HG03095 (cell line): ENCODE measurements around the gene DDR2.
"Not testable (repeated sequence)": the region's sequence is repeated elsewhere in the genome, so short reads cannot be mapped to it uniquely, and the experiment has no call there.

ENCODE experiments used
- ATAC-seq: cut with Tn5 transposase; IDR thresholded peaks from one replicate; pipeline ENCODE4 v1.9.1; 2021; ENCODE audit warnings: moderate library complexity; ENCODE audit not compliant: unreplicated experiment

DDR2 gene

DNA sequence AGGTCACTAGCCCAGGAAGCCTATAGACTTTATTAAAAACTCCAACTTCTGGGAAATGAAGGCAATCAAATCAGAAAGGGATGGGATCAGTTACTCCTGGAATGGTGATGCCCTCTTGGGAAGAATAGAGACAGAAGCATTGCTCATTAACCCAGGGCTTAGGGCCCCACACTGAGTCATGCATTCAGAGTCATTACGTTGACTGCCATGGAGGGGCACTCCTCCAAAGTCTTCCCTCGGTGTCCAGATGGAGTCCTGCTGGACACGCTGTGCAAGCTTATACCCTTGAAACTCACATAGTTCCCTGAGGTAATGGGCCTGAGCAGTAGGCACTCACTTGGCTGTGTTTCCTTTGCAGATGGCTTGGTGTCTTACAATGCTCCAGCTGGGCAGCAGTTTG is 123.0 kb downstream of the DDR2 start:
- no peak for ATAC-seq

DNA sequence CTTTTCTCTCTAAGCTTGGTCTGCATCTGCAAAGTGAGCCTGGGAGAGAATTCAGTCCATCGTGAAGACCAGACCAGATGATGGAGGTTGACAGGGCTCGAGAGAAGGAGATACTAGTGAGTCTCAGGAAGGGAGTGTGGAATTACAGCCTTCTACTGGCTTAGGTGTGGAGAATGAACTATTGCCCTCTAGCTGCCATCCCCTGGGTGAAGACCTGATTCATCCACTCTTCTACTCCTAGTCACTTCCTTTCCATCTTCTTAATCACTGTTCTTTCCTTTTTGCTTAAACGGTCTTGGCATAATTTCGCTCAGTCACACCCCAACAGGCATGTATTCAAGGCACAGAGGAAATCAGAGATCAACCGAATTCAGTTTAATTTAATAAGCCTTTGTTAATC is 124.3 kb downstream of the DDR2 start:
- ATAC-seq = no peak

DNA sequence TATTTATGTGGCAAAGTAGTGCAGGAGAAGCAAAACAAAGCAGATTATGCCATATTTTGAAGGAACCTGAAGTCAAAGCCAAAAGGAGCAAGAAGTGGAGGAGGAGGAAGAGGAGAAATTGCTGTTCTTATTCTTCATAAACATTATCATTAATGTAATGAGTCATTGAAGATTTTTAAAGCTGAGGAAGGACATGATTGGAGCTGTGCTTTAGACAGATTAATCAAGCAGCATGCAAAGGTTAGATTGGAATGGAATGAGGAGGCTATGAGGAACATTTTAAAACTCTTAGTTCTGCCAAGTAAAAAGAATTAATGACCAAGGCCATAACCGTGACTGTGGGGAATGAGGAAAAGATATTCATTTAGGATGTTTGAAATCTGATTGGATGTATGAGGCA is 125.2 kb downstream of the DDR2 start:
- no peak for ATAC-seq

DNA sequence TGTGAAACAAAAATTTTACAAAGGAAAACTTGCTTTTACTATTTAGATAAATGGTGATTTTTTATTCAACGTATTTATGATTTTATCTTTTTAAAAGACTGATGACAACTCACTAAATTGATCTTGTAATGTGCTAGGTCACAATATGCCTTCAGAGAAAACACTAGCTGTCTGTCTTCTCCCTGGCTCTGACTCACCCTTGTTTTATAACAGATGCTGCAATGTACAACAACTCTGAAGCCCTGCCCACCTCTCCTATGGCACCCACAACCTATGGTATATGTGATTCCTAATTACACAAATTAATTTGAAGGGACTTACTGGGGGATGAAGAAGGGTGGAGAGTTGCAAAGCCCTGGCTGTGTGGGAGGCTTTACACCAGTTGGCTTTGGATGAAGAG is 133.5 kb downstream of the DDR2 start:
- no peak for ATAC-seq

DNA sequence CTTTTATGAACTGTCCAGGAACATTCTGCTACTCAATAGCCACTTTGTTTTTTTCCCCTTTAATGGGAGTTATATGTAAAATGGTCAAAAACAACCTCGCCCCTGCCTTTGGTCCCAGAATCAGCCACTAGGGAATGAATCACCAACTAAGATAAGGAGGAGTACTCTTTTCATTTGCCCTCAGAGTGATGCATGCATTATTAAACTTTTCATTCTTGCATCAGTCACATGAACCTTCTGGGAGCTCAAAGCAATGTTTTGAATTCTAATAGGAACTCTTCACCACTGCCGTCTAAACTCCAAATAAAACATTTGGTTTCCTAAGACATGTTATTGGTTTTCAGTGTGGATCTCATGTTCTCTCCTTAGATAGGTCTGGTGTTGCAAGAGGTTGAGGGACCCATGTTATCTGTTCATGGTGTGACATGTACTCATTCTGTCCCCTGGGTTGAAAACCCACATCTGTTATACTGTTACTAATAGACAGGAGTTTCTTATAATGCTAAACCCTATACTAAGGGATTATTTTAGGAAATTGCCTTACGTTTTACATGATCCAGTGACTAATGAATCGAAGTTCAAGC is 140.4 kb downstream of the DDR2 start:
- ATAC-seq = no peak

DNA sequence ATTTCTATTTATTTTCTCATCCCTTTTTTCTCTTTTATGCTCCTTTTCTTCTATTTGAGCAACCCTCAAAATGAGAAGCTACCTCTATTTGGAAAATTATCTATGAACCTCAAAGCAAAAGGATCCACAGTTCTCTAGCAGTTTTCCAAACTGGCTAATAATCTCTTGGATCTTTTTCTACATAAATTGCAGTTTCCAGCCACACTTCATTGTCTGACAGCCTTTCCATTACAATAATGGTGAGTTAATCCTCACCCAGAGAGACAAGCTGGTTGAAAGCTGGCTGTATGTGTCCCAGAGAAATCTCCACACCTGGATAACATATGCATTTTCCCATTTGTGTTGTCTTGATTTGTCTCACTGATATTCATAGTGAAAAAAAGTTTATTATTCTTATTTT is 141.7 kb downstream of the DDR2 start:
- ATAC-seq = no peak

DNA sequence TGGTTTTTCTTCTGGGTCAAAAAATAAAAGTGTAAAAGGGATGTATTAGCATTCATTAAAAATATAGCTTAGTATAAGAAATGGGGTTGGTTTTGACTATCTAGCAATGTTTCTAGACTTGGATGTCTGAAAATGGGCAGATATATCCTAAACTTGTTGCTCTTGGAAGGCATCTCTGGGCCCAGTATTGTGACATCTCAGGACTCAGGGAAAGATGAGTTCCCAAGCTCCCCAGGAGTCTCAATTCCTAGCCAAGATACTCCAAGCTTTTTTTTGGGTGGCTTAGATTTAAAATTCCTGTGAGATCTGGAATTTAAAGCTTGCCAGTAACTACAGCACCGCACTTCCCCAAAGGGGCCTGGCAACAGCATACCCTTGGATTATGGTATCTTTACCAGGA is 146.8 kb downstream of the DDR2 start:
- ATAC-seq = no peak

DNA sequence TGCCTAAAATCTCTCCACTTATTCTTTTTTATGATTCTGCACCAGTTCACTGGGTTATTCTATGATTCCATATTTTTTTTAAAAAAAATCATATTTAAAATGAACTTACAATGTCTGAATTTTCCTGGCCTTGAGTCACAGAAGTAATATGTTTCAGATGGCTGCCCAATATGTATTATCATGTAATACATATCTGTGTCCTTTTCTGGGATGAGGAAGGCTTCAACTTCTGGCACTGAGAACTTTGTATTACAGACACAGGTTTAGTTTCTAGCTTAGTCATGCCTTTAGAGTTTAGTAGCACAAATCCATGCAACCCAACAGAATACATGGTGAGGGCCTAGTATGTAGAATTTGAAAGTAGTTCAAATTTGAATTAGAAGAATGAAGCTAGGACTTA is 150.4 kb downstream of the DDR2 start:
- no peak for ATAC-seq

DNA sequence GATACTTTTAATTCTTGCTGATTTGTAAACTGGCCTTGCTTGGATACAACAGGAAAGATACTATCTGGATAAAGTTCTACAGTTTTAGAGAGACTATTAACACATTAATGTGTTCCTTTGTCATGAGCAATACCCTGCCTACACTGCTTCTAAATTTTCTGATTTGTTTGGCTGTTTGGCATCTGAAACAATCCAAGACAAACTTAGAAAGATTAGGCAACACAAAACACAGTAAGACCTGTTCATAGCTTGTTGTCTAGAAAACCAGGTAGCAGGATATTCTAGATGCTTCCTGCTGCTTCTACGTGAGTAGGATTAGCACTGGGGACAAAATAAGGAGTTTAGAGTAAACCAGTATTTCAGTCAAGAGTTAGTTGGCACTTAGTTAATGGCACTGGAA is 152.7 kb downstream of the DDR2 start:
- ATAC-seq = not testable (repeated sequence)

DNA sequence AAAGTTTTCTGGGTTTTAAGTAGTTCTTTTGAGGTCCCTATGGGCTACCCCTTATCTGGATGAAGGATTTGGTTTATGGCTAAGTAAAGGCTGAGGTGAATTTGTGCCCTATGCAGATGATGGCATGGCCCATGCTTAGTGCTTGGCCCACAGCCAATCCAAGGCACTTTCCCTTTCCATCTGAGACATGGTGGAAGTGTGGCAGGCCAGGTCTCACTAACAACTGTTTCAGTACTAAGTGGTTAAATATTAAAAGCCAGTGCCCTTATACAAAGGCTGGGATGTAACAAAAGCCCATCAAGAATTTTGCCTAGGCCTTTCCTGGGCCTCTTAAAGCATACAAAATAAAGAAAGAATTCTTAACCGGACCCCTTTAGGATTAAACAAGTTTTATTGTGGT is 156.5 kb downstream of the DDR2 start:
- ATAC-seq = not testable (repeated sequence)

DNA sequence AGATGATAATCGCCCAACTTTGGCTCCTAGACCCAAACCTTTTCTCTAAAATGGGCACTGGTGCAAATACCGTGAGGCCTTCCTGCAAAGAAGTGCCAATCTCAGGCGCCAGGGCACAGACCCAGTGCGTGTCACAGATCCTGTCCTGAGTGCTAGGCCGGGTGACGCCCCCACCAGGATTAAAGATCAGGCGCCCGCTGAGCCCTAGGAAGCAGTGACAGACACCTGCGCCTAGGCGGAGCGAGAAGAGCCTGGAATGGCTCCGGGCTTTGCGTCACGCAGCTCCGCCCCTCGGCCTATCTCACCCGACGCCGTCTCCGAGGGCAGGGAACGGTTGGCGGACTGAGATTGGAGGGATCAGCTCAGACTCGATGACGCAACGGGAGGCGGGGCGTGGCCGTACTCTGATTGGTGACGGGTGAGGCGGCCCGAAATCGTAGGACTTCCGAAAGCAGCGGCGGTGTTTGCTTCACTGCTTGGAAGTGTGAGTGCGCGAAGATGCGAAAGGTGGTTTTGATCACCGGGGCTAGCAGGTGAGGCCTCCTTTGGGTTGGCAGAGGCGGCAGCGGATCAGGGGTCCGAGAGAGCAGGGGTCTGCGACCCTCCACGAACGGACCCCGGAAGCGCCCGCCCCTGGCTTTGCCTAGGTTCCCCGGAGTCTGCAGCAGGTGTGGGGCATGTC is 158.2 kb downstream of the DDR2 start, which contains the start of gene HSD17B7:
Gene HSD17B7 (plus strand): TSS at position 400 of the 682 bp plus-strand sequence. CDS start 99 bp downstream, at position 499.
- peak; percentile 99 for ATAC-seq

DNA sequence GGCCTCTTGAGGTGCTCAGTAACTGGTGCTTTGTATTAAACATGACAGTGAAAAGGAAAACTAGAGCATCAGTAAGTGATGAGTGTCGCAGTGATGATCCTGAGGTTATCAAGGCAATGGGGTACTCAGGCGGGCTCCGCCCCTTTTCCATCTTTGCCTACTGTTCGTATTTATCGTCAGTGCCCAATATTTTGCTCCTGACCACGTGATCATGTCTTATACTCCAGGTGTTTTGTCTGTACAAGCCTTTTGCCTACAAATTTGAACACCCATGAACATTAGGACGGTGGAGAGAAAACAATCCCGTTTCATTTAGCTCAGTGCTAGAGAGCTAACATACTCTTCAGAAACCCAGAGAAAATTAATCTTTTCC is 158.7 kb downstream of the DDR2 start:
- not testable (repeated sequence) for ATAC-seq

DNA sequence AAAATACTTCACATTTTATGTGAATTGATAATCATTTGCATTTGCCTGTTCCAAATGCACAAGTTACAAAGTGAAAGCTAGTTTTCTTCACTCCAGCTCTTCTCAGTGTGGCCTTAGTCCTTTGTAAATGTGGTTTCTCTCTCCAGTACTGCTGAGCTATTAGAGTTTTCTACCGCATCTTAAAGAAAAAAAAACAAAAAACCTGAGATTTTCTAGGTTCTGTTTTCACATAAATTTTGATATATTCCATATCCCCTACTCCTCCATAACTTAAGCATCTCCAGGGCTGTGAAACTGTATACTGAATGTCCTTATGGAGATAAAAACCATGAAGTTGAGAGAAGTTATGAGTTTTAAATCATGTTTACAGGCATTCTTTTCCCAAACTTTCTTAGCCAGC is 162.0 kb downstream of the DDR2 start:
- ATAC-seq = not testable (repeated sequence)

DNA sequence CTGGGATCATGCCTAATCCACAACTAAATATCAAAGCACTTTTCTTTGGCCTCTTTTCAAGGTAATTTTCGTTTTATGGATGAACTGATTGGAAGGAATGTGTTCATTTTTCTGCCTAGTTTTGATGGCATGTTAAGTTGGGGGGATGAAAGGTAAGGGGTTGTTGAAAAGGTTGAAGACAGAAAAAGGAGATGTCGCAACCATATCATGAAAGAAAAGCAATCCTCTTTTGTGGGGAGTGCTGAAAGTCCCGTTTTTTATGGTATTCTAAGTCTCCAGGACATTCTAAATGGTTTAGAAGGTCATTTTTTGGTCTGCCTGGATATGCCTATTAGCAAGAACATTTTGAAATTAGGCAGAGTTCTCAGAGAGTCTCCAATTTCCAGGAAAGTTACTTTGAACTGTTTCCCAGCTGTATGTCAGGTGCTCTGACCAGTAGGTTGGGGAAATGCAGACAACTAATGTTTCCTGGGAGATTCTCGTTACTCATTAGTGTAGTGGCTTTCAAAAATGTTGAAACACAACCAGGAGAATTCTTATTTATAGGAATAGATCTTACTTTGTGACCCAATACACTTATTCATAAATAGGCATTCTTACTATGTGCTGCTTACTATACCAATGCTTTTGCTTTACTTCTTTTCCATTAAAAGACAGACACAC is 164.5 kb downstream of the DDR2 start:
- ATAC-seq = not testable (repeated sequence)

DNA sequence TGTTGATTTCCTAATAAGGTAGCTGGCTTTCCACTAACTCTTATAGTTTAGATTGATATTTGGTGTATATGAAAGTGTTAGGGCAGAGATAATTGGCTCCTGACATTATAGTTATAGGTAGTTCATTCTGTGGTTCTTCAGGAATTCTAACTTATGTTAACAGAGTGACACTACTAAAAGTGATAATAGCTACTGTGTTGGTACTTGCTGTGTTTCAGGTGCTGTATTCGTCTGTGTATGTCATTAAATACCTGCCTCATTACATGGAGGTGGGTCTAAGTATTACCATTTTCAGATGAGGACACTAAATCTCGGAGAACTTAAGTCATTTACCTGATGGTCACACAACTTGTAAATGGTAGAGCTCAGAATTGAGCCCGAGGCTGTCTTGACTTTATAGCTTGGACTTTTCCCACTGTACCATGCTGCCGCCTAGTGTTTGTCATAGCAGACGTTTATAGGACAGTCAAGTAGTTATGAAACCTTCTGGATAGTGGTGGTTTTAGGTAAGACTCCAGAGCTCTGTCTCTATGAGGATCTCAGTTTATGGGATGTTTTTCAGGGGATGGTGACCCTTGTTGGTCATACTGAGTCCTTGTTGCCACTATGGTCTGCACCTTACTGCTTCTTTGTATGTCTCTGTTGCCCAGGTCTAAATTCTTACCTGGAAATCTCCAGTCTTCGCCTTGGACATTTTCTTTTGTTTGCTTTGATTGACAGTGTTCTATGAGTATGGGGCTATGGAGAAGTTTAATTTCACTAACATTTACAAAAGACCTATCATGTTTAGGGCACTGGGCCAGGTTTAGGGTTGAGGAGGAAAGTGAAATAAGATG is 167.9 kb downstream of the DDR2 start:
- not testable (repeated sequence) for ATAC-seq

DNA sequence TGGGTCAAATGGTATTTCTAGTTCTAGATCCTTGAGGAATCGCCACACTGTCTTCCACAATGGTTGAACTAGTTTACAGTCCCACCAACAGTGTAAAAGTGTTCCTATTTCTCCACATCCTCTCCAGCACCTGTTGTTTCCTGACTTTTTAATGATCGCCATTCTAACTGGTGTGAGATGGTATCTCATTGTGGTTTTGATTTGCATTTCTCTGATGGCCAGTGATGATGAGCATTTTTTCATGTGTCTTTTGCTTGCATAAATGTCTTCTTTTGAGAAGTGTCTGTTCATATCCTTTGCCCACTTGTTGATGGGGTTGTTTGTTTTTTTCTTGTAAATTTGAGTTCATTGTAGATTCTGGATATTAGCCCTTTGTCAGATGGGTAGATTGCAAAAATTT is 175.2 kb downstream of the DDR2 start:
- not testable (repeated sequence) for ATAC-seq

DNA sequence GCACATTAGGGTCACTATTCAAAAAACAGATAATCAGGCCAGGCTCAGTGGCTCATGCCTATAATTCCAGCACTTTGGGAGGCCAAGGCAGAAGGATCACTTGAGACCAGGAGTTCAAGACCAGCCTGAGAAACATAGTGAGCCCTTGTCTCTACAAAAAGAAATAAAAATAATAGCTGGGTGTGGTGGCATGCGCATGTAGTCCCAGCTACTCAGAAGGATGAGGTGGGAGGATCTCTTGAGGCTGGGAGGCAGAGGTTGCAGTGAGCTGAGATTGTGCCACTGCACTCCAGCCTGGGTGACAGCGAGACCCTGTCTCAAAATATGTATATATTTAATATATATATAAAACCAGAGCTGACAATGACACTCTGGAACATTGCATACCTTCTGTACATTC is 180.1 kb downstream of the DDR2 start:
- not testable (repeated sequence) for ATAC-seq

DNA sequence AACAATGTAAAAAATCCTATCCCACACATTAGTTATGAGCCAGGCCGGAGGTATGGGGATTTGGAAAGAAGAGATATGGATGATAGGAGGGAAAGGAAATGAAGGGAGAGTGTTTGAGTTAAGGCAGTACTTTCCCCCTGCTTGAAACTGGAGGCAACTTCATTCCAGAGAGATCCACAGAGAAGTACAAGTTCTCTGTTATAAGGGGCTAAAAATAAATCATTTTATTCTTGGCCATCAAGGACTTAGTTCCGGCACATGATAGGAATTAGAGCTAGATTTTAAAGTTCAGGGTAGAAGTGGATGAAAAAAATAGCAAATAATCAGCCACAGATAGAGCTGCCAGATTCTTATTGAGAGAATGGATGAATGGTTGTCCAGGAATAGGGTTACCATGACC is 185.9 kb downstream of the DDR2 start:
- ATAC-seq = not testable (repeated sequence)

DNA sequence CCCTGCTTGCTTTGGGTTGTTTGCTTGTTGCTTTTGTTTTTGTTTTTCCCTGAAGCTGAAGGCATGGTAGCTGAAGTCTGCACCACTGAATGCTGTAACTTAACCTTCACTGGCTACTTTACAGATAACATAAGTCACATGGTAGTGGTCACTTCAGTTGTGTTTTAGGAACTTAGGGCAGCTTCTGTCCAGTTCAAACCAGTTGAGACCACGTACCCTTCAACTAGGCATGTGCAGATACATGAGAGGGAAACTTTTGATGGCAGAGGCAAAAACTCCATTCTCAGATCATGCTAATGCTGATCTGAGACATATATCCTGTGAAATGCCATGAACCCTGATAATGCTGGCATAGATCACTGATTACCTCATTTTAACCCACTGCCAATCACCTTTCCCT is 186.4 kb downstream of the DDR2 start:
- not testable (repeated sequence) for ATAC-seq

DNA sequence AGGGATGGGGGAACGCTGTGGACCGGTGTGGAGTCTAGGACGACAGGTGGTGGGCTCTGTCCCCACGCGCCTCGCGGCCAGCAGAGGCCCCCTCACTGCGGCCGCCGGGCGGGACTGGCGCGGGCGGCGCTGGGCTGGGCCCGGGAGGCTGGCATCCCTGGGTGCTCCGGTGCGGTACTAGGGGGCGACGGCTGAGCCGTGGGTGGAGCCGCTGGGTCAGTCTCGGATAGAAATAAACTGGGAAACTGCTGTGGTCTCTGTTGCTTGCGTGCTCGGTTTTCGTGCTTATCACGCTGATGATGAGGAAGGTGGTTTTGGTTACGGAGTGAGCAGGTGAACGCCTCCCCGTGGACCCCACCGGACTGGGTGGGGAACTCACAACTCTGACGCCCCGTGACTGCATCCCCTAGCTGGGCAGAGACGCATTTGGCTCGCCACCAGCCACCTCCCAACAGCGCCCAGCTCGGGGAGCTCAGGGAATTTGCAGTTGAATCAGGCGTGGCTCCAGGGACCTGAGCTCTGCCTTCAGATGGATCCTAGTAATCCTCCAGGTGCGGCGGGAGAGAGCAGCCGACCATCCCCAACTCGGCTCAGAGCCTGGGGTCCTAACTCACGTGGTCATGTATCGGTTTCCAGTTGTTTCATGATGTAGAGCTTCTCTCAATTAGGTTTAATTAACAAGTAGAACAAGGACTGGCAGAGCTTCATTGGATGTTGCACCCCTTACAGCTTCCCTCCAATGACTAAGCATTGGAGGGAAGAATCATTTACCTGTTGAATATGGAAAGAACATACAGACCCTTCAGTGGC is 190.3 kb downstream of the DDR2 start:
- no peak for ATAC-seq

DNA sequence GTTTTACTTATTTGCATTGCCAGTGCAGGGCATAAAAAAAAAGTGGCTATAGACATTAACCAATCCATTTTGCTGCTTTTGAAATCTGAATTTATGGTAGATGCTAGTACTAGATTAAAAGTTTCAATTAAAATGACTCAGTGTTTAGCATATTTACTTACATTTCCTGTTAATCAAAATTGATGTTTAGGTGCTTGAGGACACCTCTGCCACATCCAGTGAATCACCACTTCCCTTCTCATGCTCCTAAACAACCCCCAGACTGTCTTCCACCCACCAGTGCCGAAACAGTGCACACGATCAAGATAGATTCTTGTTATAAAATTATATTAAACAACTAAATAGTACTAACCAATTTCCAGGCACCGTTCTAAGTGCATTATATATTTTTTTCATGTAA is 191.0 kb downstream of the DDR2 start:
- no peak for ATAC-seq
